OCI-M2 (cell line): Measurements from ENCODE around the gene SLCO1A2.

Experiments used
- DNase-seq: peaks from one replicate; lab custom pipeline; 2025; ENCODE audit not compliant: unreplicated experiment; lab: John Stamatoyannopoulos, UW

The SLCO1A2 gene

DNA sequence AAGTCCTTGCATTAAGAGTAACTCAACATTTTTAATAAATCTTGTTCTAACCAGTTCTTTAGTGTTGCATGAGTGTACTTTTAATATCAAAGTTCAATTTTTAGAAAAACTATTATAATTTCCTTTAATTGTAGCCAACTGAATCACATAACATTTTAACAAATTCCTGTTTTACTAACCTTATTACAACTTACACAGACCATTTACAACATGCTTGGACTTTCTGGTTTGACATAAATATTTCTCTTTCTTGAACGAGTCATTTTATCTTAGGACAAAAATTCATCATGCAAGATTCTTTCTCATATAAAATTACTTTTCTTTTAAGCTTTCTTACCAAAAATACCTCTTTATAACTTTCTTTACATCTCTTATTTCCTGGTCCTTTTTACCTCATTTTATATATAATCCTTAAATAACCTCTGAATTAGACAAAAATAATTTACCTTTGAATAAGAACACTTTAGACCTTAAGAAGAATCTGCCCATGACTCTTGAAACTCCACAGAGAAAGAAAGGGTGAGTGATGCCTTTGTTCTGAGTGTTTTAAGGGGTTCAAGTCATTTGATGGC lies 3.9 kb downstream of the SLCO1A2 start:
- no peak for DNase-seq

DNA sequence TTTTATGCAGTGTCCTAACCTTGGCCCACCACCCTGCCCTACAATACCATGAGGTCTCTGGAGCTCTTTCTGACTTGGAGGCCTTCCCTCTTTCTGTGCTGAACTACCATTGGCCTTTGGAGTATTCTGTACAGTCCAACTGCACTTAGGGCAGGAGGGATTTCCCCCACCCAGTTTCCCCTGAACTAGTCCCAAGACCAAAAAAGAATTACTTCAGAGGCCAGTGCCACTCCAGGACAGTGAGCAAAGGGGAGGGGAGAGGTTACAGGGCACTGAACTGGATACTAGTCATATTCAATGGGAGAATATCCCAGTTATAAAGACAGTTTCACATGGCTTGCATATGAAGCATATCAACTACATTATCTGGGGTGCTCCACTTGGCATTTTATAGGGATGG lies 6.1 kb downstream of the SLCO1A2 start:
- no peak for DNase-seq

DNA sequence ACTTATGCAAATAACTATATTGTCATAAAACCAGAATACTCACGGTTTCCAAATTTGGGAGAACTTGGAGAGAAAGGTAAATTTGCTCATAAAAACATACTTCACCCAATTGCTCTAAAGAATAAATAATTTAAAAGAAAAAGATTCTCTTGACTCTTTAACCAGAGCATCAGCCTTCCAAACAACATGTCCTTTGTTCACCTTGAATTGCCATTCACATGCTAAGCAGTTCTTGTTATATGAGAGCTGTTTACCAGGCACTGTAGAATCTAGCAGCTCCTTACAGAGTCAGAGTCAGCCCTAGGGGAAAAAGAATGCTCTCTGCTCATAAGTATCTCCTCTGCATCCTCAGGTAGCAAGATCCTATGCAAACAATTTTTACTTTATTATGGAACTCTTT lies 10.2 kb downstream of the SLCO1A2 start:
- DNase-seq: no peak

DNA sequence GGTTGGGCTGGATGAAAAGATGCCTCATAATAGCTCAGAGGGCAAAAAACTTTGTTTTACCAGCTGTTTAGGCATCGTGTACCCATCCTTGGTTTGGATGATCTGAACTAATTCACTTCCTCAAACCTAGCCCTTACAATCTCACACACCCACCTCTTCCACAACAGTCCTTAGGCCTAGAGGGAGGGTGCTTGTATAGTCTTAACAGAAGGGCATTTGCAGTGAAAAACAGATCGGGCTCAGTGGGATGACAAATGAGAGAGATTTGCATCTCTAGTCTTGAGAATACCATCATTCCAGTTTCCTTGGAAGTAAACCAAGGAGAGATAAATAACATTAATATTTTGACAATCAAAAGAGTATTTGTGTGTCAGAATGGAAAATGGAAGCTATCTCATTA lies 11.0 kb downstream of the SLCO1A2 start:
- no peak for DNase-seq

DNA sequence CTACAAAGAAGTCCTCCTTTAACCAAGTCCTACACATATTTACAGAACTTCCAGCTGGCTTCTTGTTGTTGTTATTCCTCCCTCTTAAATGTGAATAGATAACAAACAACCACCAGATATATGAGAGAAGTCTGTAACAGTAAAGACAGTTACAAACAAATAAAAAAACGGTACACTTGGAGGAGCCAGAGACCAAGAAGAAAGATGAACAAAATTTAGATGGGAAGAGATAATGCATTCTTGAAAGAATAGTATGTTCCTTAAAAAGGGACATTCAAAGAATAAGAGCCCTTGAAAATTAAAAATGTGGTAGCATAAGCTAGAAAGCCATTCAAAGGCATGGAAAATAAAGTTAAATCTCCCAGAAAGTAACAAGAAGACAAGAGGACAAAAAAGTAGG lies 25.9 kb downstream of the SLCO1A2 start:
- no peak for DNase-seq

DNA sequence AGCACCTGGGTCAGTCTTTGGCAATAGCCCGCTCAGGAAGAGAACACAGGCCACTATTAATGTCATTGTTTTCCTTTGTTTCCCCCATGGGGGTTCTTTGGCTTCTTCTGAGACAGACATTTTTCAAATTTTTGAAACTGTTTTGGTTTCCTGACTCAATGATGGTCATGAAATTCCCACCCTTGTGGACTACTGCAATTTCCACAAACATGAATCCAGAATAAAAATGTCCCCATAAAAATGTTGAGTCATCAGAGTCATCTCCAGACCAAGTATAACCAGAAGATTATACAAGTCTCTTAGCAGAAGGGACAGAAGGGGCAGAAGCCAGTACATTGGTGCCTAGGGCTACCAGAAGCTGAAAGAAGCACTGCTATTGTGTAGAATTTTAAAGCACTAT lies 29.1 kb downstream of the SLCO1A2 start:
- no peak for DNase-seq

DNA sequence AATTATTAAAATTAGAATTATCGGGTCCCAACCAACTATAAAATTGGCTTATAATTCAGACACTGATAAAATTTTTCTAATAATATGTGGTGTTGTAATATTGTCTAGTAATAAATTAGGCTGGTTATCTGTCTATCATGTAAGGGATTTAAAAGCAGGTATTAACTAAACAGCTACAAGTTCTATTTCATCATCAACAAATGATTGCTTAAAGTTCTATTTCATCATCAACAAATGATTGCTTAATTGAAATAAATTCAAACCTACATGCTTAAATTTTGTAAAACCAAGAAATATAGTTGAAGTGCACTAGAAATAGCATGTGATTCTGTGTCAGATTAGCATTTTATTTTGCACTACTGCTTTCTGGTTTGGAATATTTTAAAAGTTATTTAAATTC lies 34.1 kb downstream of the SLCO1A2 start:
- no peak for DNase-seq

DNA sequence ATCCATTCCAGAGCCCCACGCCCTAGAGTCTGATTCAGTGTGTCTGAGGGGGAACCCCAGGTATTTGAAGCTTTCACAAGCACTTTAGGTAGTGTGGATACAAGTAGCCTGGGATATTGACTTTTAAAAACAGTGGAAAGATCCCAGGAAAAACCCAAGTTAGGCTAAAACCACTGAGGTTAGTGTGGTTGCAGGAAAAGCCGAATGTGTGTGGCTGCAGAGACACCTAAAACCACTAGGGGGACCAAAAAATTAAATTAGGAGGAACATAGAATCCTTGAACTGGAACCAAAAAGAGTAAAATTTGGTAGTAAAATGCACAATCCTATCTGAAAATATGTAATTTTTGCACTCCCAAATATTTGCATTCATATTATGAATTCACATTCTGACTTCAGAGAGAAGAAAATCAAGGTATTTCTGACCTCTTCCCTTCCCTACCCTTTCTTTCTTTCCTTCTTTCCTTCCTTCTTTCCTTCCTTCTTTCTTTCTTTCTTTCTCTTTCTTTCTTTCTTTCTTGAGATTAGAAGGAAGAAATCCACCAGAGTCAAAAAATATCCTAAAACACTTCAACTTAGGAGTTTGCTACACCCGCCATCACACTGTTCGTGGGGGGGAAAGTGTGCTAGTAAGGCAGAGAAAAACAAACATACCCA lies 37.8 kb downstream of the SLCO1A2 start:
- no peak for DNase-seq

DNA sequence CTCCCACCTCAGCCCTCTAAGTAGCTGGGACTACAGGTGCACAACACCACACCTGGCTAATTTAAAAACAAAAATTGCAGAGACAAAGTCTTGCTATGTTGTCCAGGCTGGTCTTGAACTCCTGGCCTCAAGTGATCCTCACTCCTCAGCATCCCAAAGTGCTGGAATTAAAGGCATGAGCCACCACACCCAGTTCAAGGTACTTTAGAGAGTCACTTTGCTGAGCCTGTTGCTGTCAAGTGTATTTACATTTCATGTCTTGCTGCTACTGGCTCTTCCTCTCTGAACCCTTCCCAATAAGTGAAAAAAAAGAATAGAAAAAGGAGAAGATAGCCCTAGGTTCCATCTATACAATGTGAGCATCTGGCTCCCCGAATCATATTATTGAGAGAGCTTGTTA lies 38.4 kb downstream of the SLCO1A2 start:
- no peak for DNase-seq

DNA sequence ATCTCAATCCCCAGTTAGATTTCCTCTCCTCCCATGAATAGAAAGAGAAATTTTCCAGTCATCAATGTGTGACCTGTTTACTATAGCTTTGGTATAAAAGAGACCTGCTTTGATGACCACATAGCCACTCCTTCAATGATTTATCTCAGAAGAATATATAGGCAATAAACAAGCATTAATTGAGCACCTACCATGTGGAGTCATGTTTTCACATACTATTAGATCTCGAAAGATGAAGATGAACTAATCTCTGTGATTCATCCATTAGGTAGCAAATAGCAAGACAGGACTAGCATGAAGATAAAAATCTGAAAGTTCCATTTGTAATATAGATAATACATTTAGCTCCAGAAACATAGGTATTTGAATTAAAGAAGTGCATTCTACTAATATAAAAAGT lies 40.5 kb downstream of the SLCO1A2 start:
- DNase-seq: no peak

DNA sequence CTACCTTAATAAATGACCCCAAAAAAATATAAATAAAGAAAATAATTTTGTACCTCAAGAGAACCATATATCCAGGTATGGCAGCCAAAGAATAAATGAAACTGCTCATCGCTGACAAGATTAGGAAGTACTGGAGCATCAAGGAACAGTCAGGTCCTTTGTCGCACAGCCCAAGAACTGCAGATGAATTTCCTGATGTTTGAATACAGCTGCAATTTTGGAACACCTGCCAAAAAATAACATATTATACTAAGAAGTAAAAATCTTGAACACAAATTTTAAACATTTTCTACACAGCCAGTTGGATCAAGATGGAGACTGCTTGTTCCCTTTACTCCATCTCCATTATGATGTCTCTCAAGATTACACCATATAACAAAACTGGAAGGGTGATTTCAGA lies 42.6 kb downstream of the SLCO1A2 start:
- DNase-seq: no peak

DNA sequence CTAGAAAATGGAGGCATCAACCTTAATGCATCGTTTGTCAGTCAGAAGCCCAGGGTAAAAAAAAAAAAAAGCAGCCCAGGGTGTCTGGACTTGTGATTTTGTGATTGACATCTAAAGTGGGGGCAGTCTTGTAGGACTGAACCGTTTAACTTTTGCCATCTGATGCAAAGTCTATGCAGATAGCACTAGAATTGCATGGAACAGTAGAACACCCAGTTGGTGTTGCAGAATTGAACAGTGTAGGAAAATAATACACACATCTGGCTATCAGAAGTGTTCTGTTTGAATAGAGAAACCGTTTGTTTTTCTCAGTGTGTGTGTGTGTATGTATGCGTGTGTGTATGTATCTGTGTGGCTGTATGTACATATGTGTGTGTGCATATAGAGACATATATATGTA lies 45.0 kb downstream of the SLCO1A2 start:
- no peak for DNase-seq

DNA sequence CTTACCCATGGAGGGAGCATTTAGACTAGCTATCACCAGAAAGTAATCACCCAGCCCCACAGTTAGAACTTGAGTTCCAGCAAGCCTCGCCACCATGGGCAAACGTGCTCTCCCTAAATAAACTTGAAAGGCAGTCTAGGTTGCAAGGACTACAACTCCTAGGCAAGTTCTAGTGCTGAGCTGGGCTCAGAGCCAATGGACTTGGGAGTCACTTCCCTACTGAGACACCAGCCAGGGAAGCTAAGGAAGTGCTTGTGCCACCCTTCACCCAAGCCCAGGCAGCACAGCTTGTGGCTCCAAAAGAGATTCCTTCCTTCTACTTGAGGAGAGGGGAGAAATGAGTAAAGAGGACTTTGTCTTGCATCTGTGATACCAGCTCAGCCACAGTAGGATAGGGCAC lies 57.9 kb downstream of the SLCO1A2 start:
- no peak for DNase-seq

DNA sequence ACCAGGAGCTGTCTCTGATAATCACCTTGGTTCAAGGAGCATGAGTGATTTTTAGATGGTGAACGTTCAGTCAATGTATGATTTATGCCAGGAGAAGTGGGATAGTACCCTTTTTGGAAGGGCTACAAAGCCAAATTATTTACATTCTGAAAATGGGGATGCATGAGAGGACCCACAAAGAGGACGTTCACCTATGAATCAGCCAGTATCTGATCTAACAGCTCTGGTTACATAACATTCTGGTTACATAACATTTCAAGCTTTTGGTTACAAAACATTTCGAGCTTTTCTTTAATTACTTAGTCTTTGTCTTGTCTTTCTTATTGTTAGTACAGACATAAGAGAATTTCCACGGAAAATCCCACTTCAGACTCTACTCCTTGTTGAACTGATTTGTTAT lies 68.8 kb downstream of the SLCO1A2 start:
- no peak for DNase-seq

DNA sequence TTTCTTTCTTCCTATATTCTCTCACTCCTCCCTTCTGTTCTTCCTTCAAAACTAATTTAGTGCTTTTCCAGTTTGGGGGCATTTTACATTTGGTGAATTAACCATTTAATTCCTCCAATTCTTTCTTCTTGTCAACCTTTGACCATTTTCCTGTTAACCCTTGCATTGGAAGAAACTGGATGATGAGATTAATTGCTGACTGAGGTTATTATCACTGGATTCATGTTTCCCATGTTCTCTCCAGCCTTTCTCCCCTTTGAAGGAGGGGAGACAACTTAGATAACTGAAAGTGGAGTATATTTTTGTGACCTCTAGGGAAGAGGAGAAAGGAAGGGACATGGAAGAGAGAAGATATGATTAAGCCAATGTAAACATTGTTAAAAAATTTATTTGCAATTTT lies 70.5 kb downstream of the SLCO1A2 start:
- DNase-seq: no peak

DNA sequence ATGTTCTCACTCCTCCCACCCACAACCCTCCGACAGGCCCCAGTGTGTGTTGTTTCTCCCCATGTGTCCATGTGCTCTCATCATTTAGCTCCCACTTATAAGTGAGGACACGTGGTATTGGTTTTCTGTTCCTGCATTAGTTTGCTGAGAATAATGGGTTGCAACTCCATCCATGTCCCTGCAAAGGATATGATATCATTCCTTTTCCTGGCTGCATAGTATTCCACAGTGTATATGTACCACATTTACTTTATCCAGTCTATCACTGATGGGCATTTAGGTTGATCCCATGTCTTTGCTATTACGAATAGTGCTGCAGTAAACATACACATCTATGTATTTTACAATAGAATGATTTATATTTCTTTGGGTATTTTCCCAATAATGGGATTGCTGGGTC lies 77.5 kb downstream of the SLCO1A2 start:
- DNase-seq: no peak

DNA sequence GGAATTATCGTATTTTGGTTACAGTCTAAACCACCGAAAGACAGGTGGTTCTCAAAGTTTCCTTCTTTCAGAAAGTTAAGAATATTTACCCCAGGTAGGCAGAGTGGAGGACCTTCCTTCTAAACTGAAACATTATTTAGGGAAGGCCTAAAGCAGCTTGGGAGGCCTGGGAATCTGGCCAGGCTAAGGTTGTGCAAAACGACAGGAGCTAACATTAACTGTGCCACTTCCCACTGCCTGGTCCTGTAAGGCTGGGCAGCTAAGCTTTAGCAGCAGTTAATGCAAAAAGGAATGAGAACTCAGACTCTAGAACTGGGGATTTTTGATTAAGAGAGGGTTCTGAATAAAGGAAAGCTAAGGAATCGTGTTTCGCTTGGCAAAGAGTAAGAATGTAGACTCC lies 82.6 kb downstream of the SLCO1A2 start:
- DNase-seq: no peak

DNA sequence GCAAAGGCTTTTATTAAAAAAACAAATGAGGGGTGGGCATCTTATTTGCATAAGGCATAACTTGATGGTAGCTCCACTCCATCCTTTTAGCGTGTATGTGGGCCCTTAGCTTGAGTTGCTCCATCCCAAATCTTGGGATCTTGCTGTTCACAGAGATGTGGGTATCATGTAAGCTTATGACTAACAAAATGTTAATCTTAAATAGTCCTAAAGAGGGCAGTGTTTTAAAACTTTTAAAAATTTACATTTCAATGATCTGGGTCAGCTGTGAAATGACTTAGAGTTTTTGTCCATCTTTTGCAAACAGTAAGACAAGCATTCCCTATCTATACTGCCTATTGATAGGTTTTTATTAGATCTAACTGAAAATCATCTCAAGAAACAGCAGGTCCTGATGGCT lies 86.0 kb downstream of the SLCO1A2 start:
- no peak for DNase-seq

DNA sequence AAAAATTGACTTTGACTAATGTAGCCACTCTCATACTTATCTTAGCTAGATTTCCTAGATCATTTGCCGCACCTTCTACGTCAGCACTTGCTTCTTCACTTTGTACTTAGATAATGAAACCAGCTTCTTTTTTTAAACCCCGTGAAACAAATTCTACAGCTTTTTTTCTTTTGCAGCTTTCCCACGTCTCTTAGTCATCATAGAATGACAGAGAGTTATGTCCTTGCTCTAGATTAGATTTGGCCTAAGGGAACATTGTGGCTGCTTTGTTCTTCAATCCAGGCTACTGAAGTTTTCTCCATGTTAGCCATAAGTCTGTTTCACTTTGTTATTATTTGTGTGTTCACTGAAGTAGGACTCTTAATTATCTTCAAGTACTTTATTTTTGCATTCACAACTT lies 94.9 kb downstream of the SLCO1A2 start:
- DNase-seq: no peak

DNA sequence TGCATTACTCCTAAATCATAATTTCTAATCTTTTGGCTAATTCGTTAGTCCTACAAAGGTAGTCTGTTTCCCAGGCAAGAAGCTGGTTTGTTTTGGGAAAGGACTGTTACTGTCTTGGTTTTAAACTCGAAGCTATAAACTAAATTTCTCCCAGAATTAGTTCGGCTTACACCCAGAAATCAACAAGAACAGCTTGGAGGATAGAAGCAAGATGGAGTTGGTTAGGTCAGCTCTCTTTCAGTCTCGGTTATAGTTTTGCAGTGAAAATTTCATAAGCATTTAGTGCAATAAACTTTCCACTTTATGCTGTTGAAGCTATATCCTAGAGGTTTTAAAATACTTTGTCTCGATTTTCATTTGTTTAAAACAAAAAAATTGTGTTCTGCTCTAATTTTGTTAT lies 100.3 kb downstream of the SLCO1A2 start:
- no peak for DNase-seq

DNA sequence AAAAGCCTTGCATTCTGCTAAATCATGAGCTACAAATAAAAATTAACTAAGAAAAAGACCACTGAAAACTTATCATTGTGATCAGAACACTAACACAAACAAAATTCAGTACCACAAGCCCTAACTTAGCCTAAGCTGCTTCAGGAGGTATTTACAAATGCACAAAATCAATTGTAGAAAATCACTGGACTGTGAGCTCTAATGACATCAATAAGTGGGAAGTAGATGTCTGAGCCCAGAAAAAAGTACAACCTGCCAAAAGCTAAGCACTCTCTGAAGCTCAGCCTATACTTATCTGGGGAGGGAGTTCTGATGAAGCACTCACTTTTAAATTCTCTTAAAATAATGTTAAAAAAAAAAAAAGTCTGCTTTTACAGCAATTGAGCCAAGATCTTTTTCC lies 110.8 kb downstream of the SLCO1A2 start:
- no peak for DNase-seq

DNA sequence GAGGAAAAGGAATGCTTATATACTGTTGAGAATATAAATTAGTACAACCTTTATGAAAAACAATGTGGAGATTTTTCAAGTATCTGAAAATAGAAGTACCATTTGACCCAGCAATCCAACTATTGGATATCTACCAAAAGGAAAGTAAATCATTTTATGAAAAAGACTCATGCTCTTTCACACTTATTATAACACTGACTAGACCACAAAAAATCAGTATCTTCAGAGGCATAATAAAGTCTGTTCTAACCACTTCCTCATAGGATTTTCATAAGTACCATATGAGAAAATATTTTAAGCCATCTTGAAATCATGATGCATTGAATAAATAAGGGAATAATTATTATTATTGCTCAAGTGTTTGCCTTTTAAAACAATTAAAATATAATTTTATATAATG lies 112.9 kb downstream of the SLCO1A2 start:
- no peak for DNase-seq

DNA sequence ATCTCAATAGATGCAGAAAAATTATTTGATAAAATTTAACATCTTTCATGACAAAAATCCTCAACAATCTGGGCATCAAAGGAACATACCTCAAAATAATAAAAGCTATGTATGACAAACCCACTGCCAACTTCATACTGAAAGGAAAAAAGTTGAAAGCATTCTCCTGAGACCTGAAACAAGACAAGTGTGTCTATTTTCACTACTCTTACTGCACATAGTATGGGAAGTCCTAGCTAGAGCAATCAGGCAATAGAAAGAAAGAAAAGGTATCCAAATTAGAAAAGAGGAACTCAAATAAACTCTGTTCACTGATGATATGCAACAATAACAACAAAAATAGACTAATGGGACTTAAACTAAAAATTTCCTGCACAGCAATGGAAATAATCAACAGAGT lies 113.6 kb downstream of the SLCO1A2 start:
- DNase-seq: no peak
